Gastroesophageal sphincter (tissue), 3 donors: ENCODE data around the gene HMSD.

Experiments used
- EP300 ChIP-seq: sonication (generic); formaldehyde crosslinking; IDR thresholded peaks from one replicate; pipeline ENCODE4 v1.6.1; 2017; ENCODE audit warnings: antibody characterized with exemption, mild to moderate bottlenecking
- POLR2A ChIP-seq, 2 donors: fragments of 450-650 bp; IDR thresholded peaks; one replicate each; pipeline ENCODE4 v1.6.1; 2017; ENCODE audit warnings: antibody characterized with exemption in 2 of 2, mild to moderate bottlenecking in 2 of 2, moderate library complexity in 1 of 2
- POLR2AphosphoS5 ChIP-seq: sonication (generic); formaldehyde crosslinking; IDR thresholded peaks from one replicate; pipeline ENCODE4 v1.6.1; 2017; ENCODE audit warnings: antibody characterized with exemption
- TF ChIP-seq, protein P1 (sequence below), 4 experiments: fragments of 200-600 bp in 2 of 4; fragments of 450-650 bp in 2 of 4; sonication (generic) in 1 of 4; IDR thresholded peaks; one replicate each; pipeline ENCODE4 v1.5.1; 2017 to 2019; ENCODE audit warnings: antibody characterized with exemption in 4 of 4, mild to moderate bottlenecking in 2 of 4, moderate library complexity in 2 of 4

DNA sequence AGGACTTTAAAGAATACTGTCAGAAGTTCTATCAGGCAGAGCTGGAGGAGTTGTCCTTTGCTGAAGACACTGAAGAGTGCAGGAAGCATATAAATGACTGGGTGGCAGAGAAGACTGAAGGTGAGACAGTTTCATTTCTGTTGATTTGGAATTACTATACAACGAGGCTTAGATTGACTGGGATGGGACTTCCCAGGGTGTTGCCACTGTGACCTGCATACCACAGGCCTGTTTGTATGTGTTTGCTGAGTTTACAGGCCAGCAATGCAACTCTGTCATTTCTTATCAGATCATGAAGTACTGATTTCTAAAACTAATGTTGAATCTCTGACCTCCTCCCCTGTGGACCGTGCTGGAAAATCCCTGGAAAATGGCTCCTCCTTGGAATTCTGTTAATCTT lies 32.6 kb downstream of the HMSD start:
- TF ChIP-seq, protein P1, sequence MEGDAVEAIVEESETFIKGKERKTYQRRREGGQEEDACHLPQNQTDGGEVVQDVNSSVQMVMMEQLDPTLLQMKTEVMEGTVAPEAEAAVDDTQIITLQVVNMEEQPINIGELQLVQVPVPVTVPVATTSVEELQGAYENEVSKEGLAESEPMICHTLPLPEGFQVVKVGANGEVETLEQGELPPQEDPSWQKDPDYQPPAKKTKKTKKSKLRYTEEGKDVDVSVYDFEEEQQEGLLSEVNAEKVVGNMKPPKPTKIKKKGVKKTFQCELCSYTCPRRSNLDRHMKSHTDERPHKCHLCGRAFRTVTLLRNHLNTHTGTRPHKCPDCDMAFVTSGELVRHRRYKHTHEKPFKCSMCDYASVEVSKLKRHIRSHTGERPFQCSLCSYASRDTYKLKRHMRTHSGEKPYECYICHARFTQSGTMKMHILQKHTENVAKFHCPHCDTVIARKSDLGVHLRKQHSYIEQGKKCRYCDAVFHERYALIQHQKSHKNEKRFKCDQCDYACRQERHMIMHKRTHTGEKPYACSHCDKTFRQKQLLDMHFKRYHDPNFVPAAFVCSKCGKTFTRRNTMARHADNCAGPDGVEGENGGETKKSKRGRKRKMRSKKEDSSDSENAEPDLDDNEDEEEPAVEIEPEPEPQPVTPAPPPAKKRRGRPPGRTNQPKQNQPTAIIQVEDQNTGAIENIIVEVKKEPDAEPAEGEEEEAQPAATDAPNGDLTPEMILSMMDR (IDR thresholded peaks at IDR 0.05): no peak
- TF ChIP-seq POLR2A (IDR thresholded peaks at IDR 0.05) (no peak), EP300 (no peak), POLR2AphosphoS5 (no peak)
